ENCODE data around the gene TMEM59L.

GRCh38 chr19:18629166-18630088, 16.8 kb downstream of the TMEM59L start:
- TF ChIP-seq CTCF (conservative IDR thresholded peaks at IDR 0.05; ENCODE audit: low read depth, low read length) (no peak), RCOR1 (IDR thresholded peaks at IDR 0.05; ENCODE audit: insufficient replicate concordance, low read length) (no peak), MAFK (IDR thresholded peaks at IDR 0.05; ENCODE audit: low read depth, low read length) (no peak), FOS (IDR thresholded peaks at IDR 0.05; ENCODE audit: low read depth, low read length) (no peak), BHLHE40 (IDR thresholded peaks at IDR 0.05; ENCODE audit: low read depth, low read length) (no peak), CEBPB (IDR thresholded peaks at IDR 0.05; ENCODE audit: low read depth, low read length) (peak; percentile 59)

Measured in IMR-90 (cell line).